Measurements from ENCODE around the gene COL25A1. TPM values are rescaled to one million over a fixed set of nuclear protein-coding genes. Genes with fewer than 3 reads are reported as not detected.

COL25A1 gene
- polyA plus RNA-seq, 3 donors from 2014 or later = not detected

DNA sequence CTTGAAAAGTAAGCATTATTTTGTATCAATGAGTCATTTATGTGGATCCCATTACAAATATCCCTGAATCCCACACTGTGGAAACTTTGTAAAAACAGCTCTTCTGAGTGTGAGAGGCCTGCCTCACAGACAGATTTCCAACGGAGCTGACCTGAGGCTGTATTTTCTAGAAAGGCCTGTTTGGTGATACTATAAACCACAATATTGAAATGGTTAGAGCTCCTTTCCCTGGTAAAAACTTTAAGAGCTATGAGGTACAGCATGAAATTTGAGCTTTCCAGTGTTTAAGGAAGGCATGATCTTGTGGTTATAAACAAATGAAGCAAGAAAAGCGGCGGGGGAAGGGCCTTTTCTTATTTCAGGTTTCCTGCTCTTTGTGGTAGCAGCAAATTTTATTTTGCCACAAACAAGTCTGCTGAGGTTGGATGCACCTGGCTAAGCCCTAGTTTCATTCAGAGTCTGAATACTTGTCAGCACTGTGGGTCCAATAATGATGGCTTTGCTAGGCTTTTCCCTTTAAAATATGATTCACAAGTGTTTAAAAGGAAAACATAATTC lies 452.8 kb downstream of the COL25A1 start:
- Mint-ChIP-seq H3K4me3 (no peak overlapping the region), H3K27me3 (ENCODE audit: low read depth in 3 of 3) (peaks cover 0 to 5% (median 1%) of the 10 kb centered on the region in 3 donors), H3K27ac (no peak overlapping the region), H3K36me3 (no peaks in the 10 kb centered on the region), H3K9me3 (no peaks in the 10 kb centered on the region), H3K4me1 (no peaks in the 10 kb centered on the region)
- DNase-seq = no peak

- Mint-ChIP-seq H3K9me3 (no peaks in the 10 kb centered on the region), H3K36me3 (no peaks in the 10 kb centered on the region), H3K27ac (no peak overlapping the region), H3K4me1 (no peaks in the 10 kb centered on the region), H3K27me3 (ENCODE audit: low read depth in 3 of 3) (peaks cover 0 to 4% (median 2%) of the 10 kb centered on the region in 3 donors), H3K4me3 (no peak overlapping the region)
- no peak for DNase-seq
These were observed 455.9 kb downstream of the COL25A1 start for GRCh38 chr4:108846568-108846967.

DNA sequence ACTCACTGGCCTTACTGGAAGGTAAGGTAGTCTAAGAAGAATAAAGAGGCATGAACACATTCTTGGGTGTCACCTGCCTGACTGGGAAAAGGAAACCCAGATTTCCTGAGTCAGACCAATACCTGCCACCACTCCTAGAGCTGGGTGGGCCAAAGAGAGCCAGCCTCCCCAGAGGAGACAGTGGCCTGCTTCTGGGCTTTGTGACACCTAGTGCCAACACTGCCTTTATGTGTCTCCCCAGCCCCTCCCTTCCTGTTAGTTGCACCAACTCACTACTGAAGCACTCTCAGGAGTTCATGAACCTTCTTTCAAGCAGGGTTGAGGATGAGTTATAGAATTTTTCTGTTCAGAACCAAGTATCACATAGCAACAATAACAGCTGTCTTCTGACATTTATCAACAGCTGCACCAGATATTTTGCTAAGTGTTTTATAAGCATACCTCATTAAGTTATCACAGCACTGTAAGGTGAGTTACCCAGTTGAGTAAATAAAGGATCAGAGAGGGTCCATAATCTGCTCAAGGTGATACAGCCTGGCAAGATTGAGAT lies 462.0 kb downstream of the COL25A1 start:
- no peak overlapping the region for H3K27ac Mint-ChIP-seq
- H3K9me3 Mint-ChIP-seq = no peaks in the 10 kb centered on the region
- no peak for DNase-seq
- no peak overlapping the region for H3K4me3 Mint-ChIP-seq
- H3K36me3 Mint-ChIP-seq = no peaks in the 10 kb centered on the region
- no peaks in the 10 kb centered on the region for H3K4me1 Mint-ChIP-seq
- H3K27me3 Mint-ChIP-seq (ENCODE audit: low read depth in 3 of 3) = peaks cover 0 to 3% (median 0%) of the 10 kb centered on the region in 3 donors

- no peaks in the 10 kb centered on the region for H3K9me3 Mint-ChIP-seq
- no peaks in the 10 kb centered on the region for H3K36me3 Mint-ChIP-seq
- H3K4me1 Mint-ChIP-seq = no peaks in the 10 kb centered on the region
- H3K4me3 Mint-ChIP-seq = no peak overlapping the region
- no peak overlapping the region for H3K27ac Mint-ChIP-seq
- H3K27me3 Mint-ChIP-seq (ENCODE audit: low read depth in 3 of 3) = peaks cover 0 to 3% (median 0%) of the 10 kb centered on the region in 3 donors
- DNase-seq = no peak
These were observed 463.1 kb downstream of the COL25A1 start for GRCh38 chr4:108839333-108839732.

GRCh38 chr4:108838451-108838850 lies 464.0 kb downstream of the COL25A1 start:
- Mint-ChIP-seq H3K27ac (no peak overlapping the region), H3K9me3 (no peaks in the 10 kb centered on the region), H3K36me3 (no peaks in the 10 kb centered on the region), H3K4me3 (no peak overlapping the region), H3K27me3 (ENCODE audit: low read depth in 3 of 3) (peaks cover 0 to 3% (median 0%) of the 10 kb centered on the region in 3 donors), H3K4me1 (no peaks in the 10 kb centered on the region)
- DNase-seq = no peak

- Mint-ChIP-seq H3K27me3 (ENCODE audit: low read depth in 3 of 3) (peaks cover 0 to 1% (median 0%) of the 10 kb centered on the region in 3 donors), H3K4me3 (no peak overlapping the region), H3K36me3 (no peaks in the 10 kb centered on the region), H3K27ac (no peak overlapping the region), H3K4me1 (no peaks in the 10 kb centered on the region), H3K9me3 (no peaks in the 10 kb centered on the region)
- DNase-seq = no peak
These were observed 467.5 kb downstream of the COL25A1 start for GRCh38 chr4:108834835-108835384.

- Mint-ChIP-seq H3K27me3 (ENCODE audit: low read depth in 3 of 3) (peaks cover 0 to 1% (median 0%) of the 10 kb centered on the region in 3 donors), H3K4me1 (no peaks in the 10 kb centered on the region), H3K27ac (no peak overlapping the region), H3K9me3 (no peaks in the 10 kb centered on the region), H3K4me3 (no peak overlapping the region), H3K36me3 (no peaks in the 10 kb centered on the region)
- DNase-seq = no peak
These were observed 468.2 kb downstream of the COL25A1 start for GRCh38 chr4:108834166-108834834.

DNA sequence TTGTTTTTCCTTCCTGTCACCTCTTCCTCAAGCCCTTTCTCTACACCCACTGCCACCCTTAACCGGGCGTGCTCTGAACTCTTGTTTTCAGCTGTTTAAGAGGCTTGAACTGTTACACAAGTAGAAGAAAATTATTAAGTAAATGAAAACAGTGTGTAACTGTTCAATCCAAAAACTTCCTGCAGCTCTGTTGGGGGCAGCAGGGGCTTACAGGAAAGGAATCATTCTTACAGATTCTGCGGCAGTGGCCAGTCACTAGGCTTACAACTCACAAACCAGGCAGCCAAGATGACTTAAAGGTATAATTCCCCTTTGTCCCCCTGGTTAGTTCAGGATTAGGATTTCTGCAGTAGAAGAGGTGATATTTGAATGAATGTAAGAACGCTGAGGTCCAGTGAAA lies 469.4 kb downstream of the COL25A1 start:
- no peaks in the 10 kb centered on the region for H3K9me3 Mint-ChIP-seq
- H3K27ac Mint-ChIP-seq = no peak overlapping the region
- peaks cover 0 to 1% (median 0%) of the 10 kb centered on the region in 3 donors for H3K27me3 Mint-ChIP-seq (ENCODE audit: low read depth in 3 of 3)
- no peak overlapping the region for H3K4me3 Mint-ChIP-seq
- DNase-seq = no peak
- no peaks in the 10 kb centered on the region for H3K36me3 Mint-ChIP-seq
- H3K4me1 Mint-ChIP-seq = no peaks in the 10 kb centered on the region

- no peaks in the 10 kb centered on the region for H3K4me1 Mint-ChIP-seq
- no peak for DNase-seq
These were observed 470.6 kb downstream of the COL25A1 start for GRCh38 chr4:108831886-108832285.

DNA sequence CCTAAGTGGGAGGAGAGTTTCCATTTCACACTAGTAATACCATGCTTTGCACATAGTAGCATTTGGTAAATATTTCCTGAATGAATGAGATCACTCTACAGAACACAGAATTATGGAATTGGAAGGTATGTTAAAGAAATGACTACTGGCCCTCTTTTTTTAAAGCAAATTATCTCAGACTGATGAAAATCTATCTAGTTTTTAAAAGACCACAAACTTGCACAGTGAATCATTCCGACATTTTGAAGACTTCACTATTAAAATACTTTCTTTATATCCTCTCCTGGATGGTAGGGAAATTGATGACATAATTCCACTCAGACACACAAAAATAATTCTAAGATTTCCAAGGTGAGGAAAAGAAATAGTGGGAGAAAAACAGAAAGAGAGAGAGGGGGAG lies 471.2 kb downstream of the COL25A1 start:
- Mint-ChIP-seq H3K4me3 (no peak overlapping the region), H3K27me3 (ENCODE audit: low read depth in 3 of 3) (peaks cover 0 to 1% (median 0%) of the 10 kb centered on the region in 3 donors), H3K27ac (no peak overlapping the region), H3K9me3 (no peaks in the 10 kb centered on the region), H3K4me1 (no peaks in the 10 kb centered on the region), H3K36me3 (no peaks in the 10 kb centered on the region)
- DNase-seq = no peak

More at GRCh38 chr4:108831886-108832285, 470.6 kb downstream of the COL25A1 start:
- Mint-ChIP-seq H3K4me3 (no peak overlapping the region), H3K36me3 (no peaks in the 10 kb centered on the region), H3K27me3 (ENCODE audit: low read depth in 3 of 3) (peaks cover 0 to 1% (median 0%) of the 10 kb centered on the region in 3 donors), H3K9me3 (no peaks in the 10 kb centered on the region), H3K27ac (no peak overlapping the region)

DNA sequence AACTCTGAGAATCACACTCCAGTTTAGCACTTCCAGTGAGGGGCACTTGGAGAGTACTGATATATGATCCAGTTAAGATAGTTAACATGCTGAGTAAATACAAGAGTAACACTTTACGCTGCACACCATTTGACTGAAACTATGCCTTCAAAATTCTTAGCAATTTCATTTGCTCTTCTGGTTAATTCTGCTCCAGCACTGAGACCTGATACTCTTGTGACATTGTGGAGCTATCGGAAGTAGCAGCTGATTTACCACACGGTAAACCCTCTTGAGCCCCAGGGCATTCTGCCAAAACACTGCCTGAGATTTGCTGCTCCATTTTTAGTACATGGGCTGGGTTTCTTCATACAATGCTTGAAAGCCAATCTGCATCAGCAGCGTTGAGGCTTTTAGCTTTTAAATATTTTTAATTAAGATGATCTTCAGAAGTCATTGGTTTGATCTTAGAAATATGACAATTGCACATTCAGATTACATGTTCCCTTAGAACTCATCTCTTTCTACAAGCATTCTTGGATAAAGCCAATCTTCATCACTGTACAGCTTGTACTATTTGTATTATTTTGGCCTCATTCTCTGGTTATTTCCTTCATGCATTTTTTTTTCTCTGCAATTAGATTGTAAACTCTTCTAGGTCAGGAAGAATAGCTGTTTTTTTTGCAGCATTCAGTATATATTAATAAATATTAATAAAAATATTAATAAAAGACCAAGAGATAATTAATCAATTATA lies 471.8 kb downstream of the COL25A1 start:
- Mint-ChIP-seq H3K4me3 (no peak overlapping the region), H3K9me3 (no peaks in the 10 kb centered on the region), H3K36me3 (no peaks in the 10 kb centered on the region), H3K27ac (no peak overlapping the region), H3K4me1 (no peaks in the 10 kb centered on the region), H3K27me3 (ENCODE audit: low read depth in 3 of 3) (peaks cover 0 to 1% (median 0%) of the 10 kb centered on the region in 3 donors)
- no peak for DNase-seq

DNA sequence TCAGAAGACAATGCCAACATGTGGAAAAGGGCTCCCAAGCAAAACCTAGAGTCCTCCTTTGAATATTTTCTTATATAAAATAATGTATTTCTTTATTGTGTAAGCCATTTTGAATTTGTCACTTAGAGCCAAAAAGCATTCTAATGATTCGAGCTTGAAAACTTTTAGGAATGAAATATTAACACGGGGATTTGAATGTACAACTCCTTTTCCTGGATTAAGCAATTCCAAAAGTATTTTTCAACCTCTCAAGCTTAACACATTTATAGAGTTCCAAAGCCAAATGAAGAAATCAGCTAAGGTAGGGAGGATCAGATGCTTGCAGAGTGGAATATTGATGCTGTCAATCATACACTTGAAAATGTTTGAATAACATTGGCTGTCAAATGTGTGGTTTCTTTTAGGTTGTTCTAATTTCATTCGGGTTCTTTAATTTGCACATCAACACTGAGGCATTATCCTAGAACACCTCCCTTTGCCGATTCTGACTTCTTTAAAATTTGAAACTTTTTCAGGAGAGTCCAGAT lies 472.4 kb downstream of the COL25A1 start:
- H3K36me3 Mint-ChIP-seq = no peaks in the 10 kb centered on the region
- H3K4me1 Mint-ChIP-seq = no peaks in the 10 kb centered on the region
- no peak overlapping the region for H3K4me3 Mint-ChIP-seq
- H3K27me3 Mint-ChIP-seq (ENCODE audit: low read depth in 3 of 3) = peaks cover 0 to 1% (median 0%) of the 10 kb centered on the region in 3 donors
- no peaks in the 10 kb centered on the region for H3K9me3 Mint-ChIP-seq
- DNase-seq = no peak
- no peak overlapping the region for H3K27ac Mint-ChIP-seq

DNA sequence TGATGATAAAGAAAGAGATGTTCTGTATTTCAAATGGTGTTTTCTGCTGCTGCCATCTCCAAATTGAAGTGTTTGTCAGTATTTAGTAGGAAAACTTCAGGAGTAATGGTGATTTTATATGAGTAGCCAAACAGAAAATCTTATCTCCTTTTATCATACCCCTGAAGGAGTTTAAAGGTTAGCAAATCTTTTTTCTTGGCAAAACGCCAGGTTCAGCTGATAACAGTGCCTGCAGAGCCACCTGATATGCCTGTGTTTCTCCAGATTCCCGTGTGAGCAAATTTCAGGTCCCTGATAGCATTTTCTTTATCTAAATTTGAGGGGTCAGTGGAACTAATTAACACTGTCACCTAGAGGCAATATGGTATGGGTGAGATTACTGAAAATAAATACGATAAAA lies 473.8 kb downstream of the COL25A1 start:
- peaks cover 0 to 1% (median 0%) of the 10 kb centered on the region in 3 donors for H3K27me3 Mint-ChIP-seq (ENCODE audit: low read depth in 3 of 3)
- no peaks in the 10 kb centered on the region for H3K9me3 Mint-ChIP-seq
- H3K36me3 Mint-ChIP-seq = no peaks in the 10 kb centered on the region
- H3K27ac Mint-ChIP-seq = no peak overlapping the region
- DNase-seq = no peak
- H3K4me1 Mint-ChIP-seq = no peaks in the 10 kb centered on the region
- H3K4me3 Mint-ChIP-seq = no peak overlapping the region

DNA sequence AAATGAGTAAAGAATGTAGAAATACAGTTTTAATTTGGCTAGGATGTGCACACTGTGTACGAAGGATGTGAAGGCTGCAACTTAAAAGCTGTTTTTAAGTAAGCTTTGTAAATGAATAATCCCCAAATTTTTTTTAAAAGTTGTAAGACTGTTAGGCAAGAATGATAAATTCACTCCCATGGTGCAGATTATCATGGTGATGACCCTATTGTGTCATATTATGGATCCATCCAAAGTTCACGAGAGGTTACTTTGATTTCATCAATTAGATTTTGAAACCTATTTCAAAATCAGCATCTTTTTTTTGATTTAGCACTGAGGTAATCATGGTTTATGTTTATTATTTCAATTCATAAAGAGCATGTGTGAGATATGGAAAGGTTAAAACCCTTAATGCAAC lies 476.7 kb downstream of the COL25A1 start:
- no peaks in the 10 kb centered on the region for H3K27me3 Mint-ChIP-seq (ENCODE audit: low read depth in 3 of 3)
- H3K36me3 Mint-ChIP-seq = no peaks in the 10 kb centered on the region
- H3K4me3 Mint-ChIP-seq = no peak overlapping the region
- no peak overlapping the region for H3K27ac Mint-ChIP-seq
- no peaks in the 10 kb centered on the region for H3K4me1 Mint-ChIP-seq
- H3K9me3 Mint-ChIP-seq = no peaks in the 10 kb centered on the region
- no peak for DNase-seq
